HepG2 (cell line): Measurements from ENCODE around the gene LAMB2. TPM values are rescaled to one million over a fixed set of nuclear protein-coding genes. Genes with fewer than 3 reads are reported as not detected.

Experiments
- HES4 ChIP-seq: sonication (generic); formaldehyde crosslinking; IDR thresholded peaks from 2 replicates; pipeline ENCODE4 v1.9.0; 2021; ENCODE audit warnings: mild to moderate bottlenecking, missing genetic modification reagents, borderline replicate concordance
- IRF9 ChIP-seq: sonication (generic); formaldehyde crosslinking; IDR thresholded peaks from 2 replicates; pipeline ENCODE4 v1.8.0; 2022; ENCODE audit warnings: missing genetic modification reagents, mild to moderate bottlenecking, borderline replicate concordance
- KLF16 ChIP-seq, 2 experiments: sonication (generic) in 1 of 2; formaldehyde crosslinking in 1 of 2; IDR thresholded peaks; 2 replicates each; pipeline versions ENCODE4 v1.6.1 to v1.8.0; 2016 to 2023; ENCODE audit warnings: missing genetic modification reagents in 2 of 2, missing compliant biosample characterization in 1 of 2
- MAFK ChIP-seq, 2 experiments: IDR thresholded peaks in 1 of 2; conservative IDR thresholded peaks in 1 of 2; 2 replicates each; pipeline ENCODE4 v1.6.1; 2011; ENCODE audit warnings: improper control_type of control experiment in 2 of 2, low read length in 2 of 2
- MED1 ChIP-seq: sonication (generic); formaldehyde crosslinking; IDR thresholded peaks from 2 replicates; pipeline ENCODE4 v1.4.0; 2020; ENCODE audit warnings: missing genetic modification reagents
- MYPOP ChIP-seq: sonication (generic); formaldehyde crosslinking; IDR thresholded peaks from 2 replicates; pipeline ENCODE4 v1.8.1; 2023; ENCODE audit warnings: mild to moderate bottlenecking, moderate library complexity, missing genetic modification reagents
- NFAT5 ChIP-seq: sonication (generic); formaldehyde crosslinking; IDR thresholded peaks from 2 replicates; pipeline ENCODE4 v1.4.0; 2020; ENCODE audit warnings: missing genetic modification reagents
- PLSCR1 ChIP-seq: sonication (generic); formaldehyde crosslinking; IDR thresholded peaks from 2 replicates; pipeline ENCODE4 v1.5.0; 2020; ENCODE audit warnings: missing genetic modification reagents, mild to moderate bottlenecking, borderline replicate concordance
- RARA ChIP-seq: IDR thresholded peaks from 2 replicates; pipeline ENCODE4 v1.6.1; 2016; ENCODE audit warnings: missing genetic modification reagents, missing compliant biosample characterization
- SALL2 ChIP-seq: sonication (generic); formaldehyde crosslinking; IDR thresholded peaks from 2 replicates; pipeline ENCODE4 v1.8.1; 2023; ENCODE audit warnings: mild to moderate bottlenecking, missing genetic modification reagents, inconsistent platforms
- TBX2 ChIP-seq: sonication (generic); formaldehyde crosslinking; IDR thresholded peaks from 2 replicates; pipeline ENCODE4 v1.5.0; 2020; ENCODE audit warnings: missing genetic modification reagents, mild to moderate bottlenecking, borderline replicate concordance
- UBTF ChIP-seq: sonication (generic); formaldehyde crosslinking; IDR thresholded peaks from 2 replicates; pipeline ENCODE4 v1.4.0; 2020; ENCODE audit warnings: mild to moderate bottlenecking, missing genetic modification reagents
- ZFP90 ChIP-seq: sonication (generic); formaldehyde crosslinking; IDR thresholded peaks from 2 replicates; pipeline ENCODE4 v1.8.0; 2022; ENCODE audit warnings: missing genetic modification reagents, mild to moderate bottlenecking, inconsistent platforms, borderline replicate concordance
- ZNF572 ChIP-seq: sonication (generic); formaldehyde crosslinking; IDR thresholded peaks from 2 replicates; pipeline ENCODE4 v1.5.1; 2020; ENCODE audit warnings: mild to moderate bottlenecking, missing genetic modification reagents
- ZNF740 ChIP-seq: sonication (generic); formaldehyde crosslinking; IDR thresholded peaks from 2 replicates; pipeline ENCODE4 v1.4.0; 2020; ENCODE audit warnings: missing genetic modification reagents
- polyA plus RNA-seq, 8 experiments: library from polyadenylated mRNA; depleted of rRNA in 3 of 8; stranded (reverse) in 7 of 8; unstranded in 1 of 8; fragments of >200 nt; fragmentation: Illumina TruSeq in 4 of 8; extraction: Trizol in 4 of 8; gene quantifications; 2 replicates each; pipeline versions ENCODE4 v1.2.1 to v1.2.3, GENCODE V29; 2011 to 2016; ENCODE audit warnings: low read depth in 4 of 8, missing spikeins in 1 of 8, mixed read lengths in 1 of 8; ENCODE audit not compliant: insufficient read depth in 1 of 8
- total RNA-seq, 5 experiments: library from RNA; depleted of rRNA; stranded (reverse); fragments of >200 nt; fragmentation: Illumina TruSeq; extraction: Trizol; gene quantifications; 2 replicates each; pipeline ENCODE4 v1.2.3, GENCODE V29; 2016; ENCODE audit warnings: low read depth in 1 of 5

The LAMB2 gene
- total and polyA plus RNA-seq, 2 of the 13 experiments (the other 11 are each of a cell fraction or from before 2014, with no cell fraction given), result 208 to 443 TPM

GRCh38 chr3:49171119-49171774 lies 38.4 kb upstream of the LAMB2 start, which contains the start of gene KLHDC8B (continued):
- TF ChIP-seq NFAT5 (CRISPR knock-in tag), result no peak
- peak; percentile 11; the same call in 1 of the 2 replicates for TF ChIP-seq RARA (CRISPR knock-in tag)
- TF ChIP-seq MED1, result peak; percentile 55
- peak; percentile 54 to 64; a peak in 1 of 4 replicates for TF ChIP-seq KLF16 (CRISPR knock-in tag; IDR thresholded peaks at IDR 0.05)
- no peak for TF ChIP-seq ZNF572 (CRISPR knock-in tag)
- TF ChIP-seq HES4 (CRISPR knock-in tag), result peak; percentile 44; the same call in 1 of the 2 replicates
- no peak for TF ChIP-seq PLSCR1 (CRISPR knock-in tag)
- TF ChIP-seq SALL2 (CRISPR knock-in tag), result peak; percentile 82; the same call in 1 of the 2 replicates
- TF ChIP-seq ZNF740, result no peak
- peak; percentile 71 for TF ChIP-seq ZFP90 (CRISPR knock-in tag)
- peak; percentile 90; the same call in 1 of the 2 replicates for TF ChIP-seq IRF9 (CRISPR knock-in tag)
- TF ChIP-seq MYPOP (CRISPR knock-in tag), result peak; percentile 59; the same call in 1 of the 2 replicates
- peak; percentile 66 for TF ChIP-seq TBX2 (CRISPR knock-in tag)
- peak; percentile 77 for TF ChIP-seq UBTF (CRISPR knock-in tag)
- TF ChIP-seq MAFK (conservative IDR thresholded peaks at IDR 0.05 in 1 of 2, IDR thresholded peaks at IDR 0.05 in 1 of 2; ENCODE audit: low read length in 2 of 2), result no peak
